HEK293 (cell line): ENCODE measurements around the gene RNF145.

ENCODE experiments used
- ATF2 ChIP-seq: fragments of 450-650 bp; formaldehyde crosslinking; IDR thresholded peaks from 2 replicates; pipeline ENCODE4 v1.5.1; 2016; ENCODE audit warnings: missing biosample characterization, missing genetic modification characterization, low read depth
- CTCF ChIP-seq: fragments of 450-650 bp; formaldehyde crosslinking; IDR thresholded peaks from 2 replicates; pipeline ENCODE4 v1.5.1; 2016; ENCODE audit warnings: missing biosample characterization, missing genetic modification characterization
- GLIS1 ChIP-seq: fragments of 450-650 bp; formaldehyde crosslinking; IDR thresholded peaks from 2 replicates; pipeline ENCODE4 v1.5.1; 2016; ENCODE audit warnings: missing biosample characterization, missing genetic modification characterization
- TCF7L2 ChIP-seq: IDR thresholded peaks from 2 replicates; pipeline ENCODE4 v1.6.1; 2011; ENCODE audit warnings: low read depth, mild to moderate bottlenecking, inconsistent platforms, low read length, moderate library complexity, borderline replicate concordance
- WT1 ChIP-seq: fragments of 450-650 bp; formaldehyde crosslinking; IDR thresholded peaks from 2 replicates; pipeline ENCODE4 v1.5.1; 2016; ENCODE audit warnings: missing biosample characterization, missing genetic modification characterization
- ZBTB8A ChIP-seq: fragments of 450-650 bp; formaldehyde crosslinking; IDR thresholded peaks from 2 replicates; pipeline ENCODE4 v1.5.1; 2016; ENCODE audit warnings: missing biosample characterization, missing genetic modification characterization
- ZFP37 ChIP-seq: fragments of 450-650 bp; formaldehyde crosslinking; IDR thresholded peaks from 2 replicates; pipeline ENCODE4 v1.5.1; 2016; ENCODE audit warnings: missing biosample characterization, missing genetic modification characterization
- ZNF148 ChIP-seq: fragments of 450-650 bp; formaldehyde crosslinking; IDR thresholded peaks from 2 replicates; pipeline ENCODE4 v1.5.0; 2017; ENCODE audit warnings: missing biosample characterization, missing genetic modification characterization, borderline replicate concordance
- ZNF530 ChIP-seq: fragments of 450-650 bp; formaldehyde crosslinking; IDR thresholded peaks from 2 replicates; pipeline ENCODE4 v1.5.1; 2016; ENCODE audit warnings: low read depth, missing biosample characterization, missing genetic modification characterization
- ZNF558 ChIP-seq: fragments of 450-650 bp; formaldehyde crosslinking; IDR thresholded peaks from 2 replicates; pipeline ENCODE4 v1.5.1; 2016; ENCODE audit warnings: missing biosample characterization, missing genetic modification characterization
- TF ChIP-seq, protein P1 (sequence below): fragments of 450-650 bp; formaldehyde crosslinking; optimal IDR thresholded peaks from 2 replicates; pipeline ENCODE3; 2016; ENCODE audit warnings: missing biosample characterization, mild to moderate bottlenecking, missing genetic modification characterization

- TF ChIP-seq, protein P1, sequence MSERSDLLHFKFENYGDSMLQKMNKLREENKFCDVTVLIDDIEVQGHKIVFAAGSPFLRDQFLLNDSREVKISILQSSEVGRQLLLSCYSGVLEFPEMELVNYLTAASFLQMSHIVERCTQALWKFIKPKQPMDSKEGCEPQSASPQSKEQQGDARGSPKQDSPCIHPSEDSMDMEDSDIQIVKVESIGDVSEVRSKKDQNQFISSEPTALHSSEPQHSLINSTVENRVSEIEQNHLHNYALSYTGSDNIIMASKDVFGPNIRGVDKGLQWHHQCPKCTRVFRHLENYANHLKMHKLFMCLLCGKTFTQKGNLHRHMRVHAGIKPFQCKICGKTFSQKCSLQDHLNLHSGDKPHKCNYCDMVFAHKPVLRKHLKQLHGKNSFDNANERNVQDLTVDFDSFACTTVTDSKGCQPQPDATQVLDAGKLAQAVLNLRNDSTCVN (tag by site-specific recombination): no peak
- TF ChIP-seq CTCF (tag by site-specific recombination): no peak
- TF ChIP-seq ZBTB8A (tag by site-specific recombination): no peak
- no peak for TF ChIP-seq WT1 (tag by site-specific recombination)
- no peak for TF ChIP-seq GLIS1 (tag by site-specific recombination)
- no peak for TF ChIP-seq ZNF148 (tag by site-specific recombination)
- no peak for TF ChIP-seq ATF2 (tag by site-specific recombination)
- TF ChIP-seq ZFP37 (tag by site-specific recombination): no peak
- no peak for TF ChIP-seq TCF7L2
- no peak for TF ChIP-seq ZNF530 (tag by site-specific recombination)
- no peak for TF ChIP-seq ZNF558 (tag by site-specific recombination)
These were observed 15.1 kb upstream of the RNF145 start for GRCh38 chr5:159224471-159224870.
